Glutamatergic neuron (in vitro differentiated cells): Measurements from ENCODE around the gene SASH1. TPM values are rescaled to one million over a fixed set of nuclear protein-coding genes. Genes with fewer than 3 reads are reported as not detected.

Source experiments
- DNase-seq: peaks from one replicate; pipeline ENCODE4 v3.0.0; 2022
- H3K27ac Mint-ChIP-seq: one replicate; pipeline ENCODE4 v1.8.0; 2020; ENCODE audit warnings: mild to moderate bottlenecking, mixed read lengths, inconsistent platforms; ENCODE audit not compliant: unreplicated experiment
- H3K27me3 Mint-ChIP-seq: one replicate; pipeline ENCODE4 v1.8.0; 2020; ENCODE audit warnings: mild to moderate bottlenecking, moderate library complexity, mixed read lengths, inconsistent platforms; ENCODE audit not compliant: unreplicated experiment
- H3K36me3 Mint-ChIP-seq: one replicate; pipeline ENCODE4 v1.8.0; 2020; ENCODE audit warnings: mild to moderate bottlenecking, mixed read lengths, inconsistent platforms; ENCODE audit not compliant: unreplicated experiment
- H3K4me1 Mint-ChIP-seq: one replicate; pipeline ENCODE4 v1.8.0; 2020; ENCODE audit warnings: mild to moderate bottlenecking, low read depth, mixed read lengths, inconsistent platforms; ENCODE audit not compliant: unreplicated experiment
- H3K4me3 Mint-ChIP-seq: one replicate; pipeline ENCODE4 v1.8.0; 2020; ENCODE audit warnings: mild to moderate bottlenecking, mixed read lengths, inconsistent platforms; ENCODE audit not compliant: unreplicated experiment
- H3K9me3 Mint-ChIP-seq: one replicate; pipeline ENCODE4 v1.8.0; 2020; ENCODE audit warnings: mild to moderate bottlenecking, moderate library complexity, mixed read lengths, inconsistent platforms; ENCODE audit not compliant: unreplicated experiment
- CTCF ChIP-seq: fragments of 200-600 bp; sonication (generic); IDR thresholded peaks from one replicate; pipeline ENCODE4 v1.5.0; 2021; ENCODE audit not compliant: partially characterized antibody, unreplicated experiment
- total RNA-seq: library from RNA; stranded (reverse); fragmentation: NEBNext Ultra II Directional; extraction: Animal tissue kit (Norgen Biotek cat#: 25700); gene quantifications from one replicate; pipeline ENCODE4 v1.2.1, GENCODE V29; 2021; ENCODE audit not compliant: unreplicated experiment

The SASH1 gene
- total RNA-seq, 1 donor from 2014 or later, result 5.0 TPM

- H3K27ac Mint-ChIP-seq, result no peak overlapping the region
- H3K4me3 Mint-ChIP-seq, result no peak overlapping the region
- no peaks in the 10 kb centered on the region for H3K36me3 Mint-ChIP-seq
- no peak for TF ChIP-seq CTCF
- H3K4me1 Mint-ChIP-seq, result peaks cover 3% of the 10 kb centered on the region
- DNase-seq, result no peak
- H3K27me3 Mint-ChIP-seq, result no peaks in the 10 kb centered on the region
- H3K9me3 Mint-ChIP-seq, result no peaks in the 10 kb centered on the region
These were observed 45.9 kb upstream of the SASH1 start for GRCh38 chr6:148296771-148297170.

GRCh38 chr6:148298683-148299082 lies 44.0 kb upstream of the SASH1 start:
- Mint-ChIP-seq H3K9me3 (no peaks in the 10 kb centered on the region), H3K27ac (no peak overlapping the region), H3K4me3 (no peak overlapping the region), H3K36me3 (no peaks in the 10 kb centered on the region), H3K27me3 (no peaks in the 10 kb centered on the region), H3K4me1 (peaks cover 3% of the 10 kb centered on the region)
- DNase-seq, result no peak
- TF ChIP-seq CTCF, result no peak

GRCh38 chr6:148303616-148304015 lies 39.0 kb upstream of the SASH1 start:
- Mint-ChIP-seq H3K4me3 (no peak overlapping the region), H3K4me1 (no peaks in the 10 kb centered on the region), H3K9me3 (no peaks in the 10 kb centered on the region), H3K27ac (no peak overlapping the region), H3K36me3 (no peaks in the 10 kb centered on the region), H3K27me3 (no peaks in the 10 kb centered on the region)
- TF ChIP-seq CTCF, result no peak
- no peak for DNase-seq

DNA sequence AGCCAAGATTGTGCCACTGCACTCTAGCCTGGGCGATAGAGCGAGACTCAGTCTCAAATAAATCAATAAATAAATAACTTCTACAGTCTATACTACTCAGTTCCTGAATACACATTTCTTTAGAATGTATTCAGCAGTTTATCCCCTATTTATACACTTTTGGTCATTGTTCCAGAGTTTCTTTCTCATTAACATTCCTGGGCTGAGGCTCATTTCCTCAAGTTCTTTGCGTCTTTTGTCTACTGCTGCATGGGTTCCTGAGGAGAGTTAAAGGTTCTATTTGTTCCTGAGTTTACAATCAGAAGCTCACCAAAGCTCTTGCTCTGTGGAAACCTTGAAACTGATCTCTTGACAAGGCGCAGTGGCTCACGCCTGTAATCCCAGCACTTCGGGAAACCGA lies 37.7 kb upstream of the SASH1 start:
- H3K27ac Mint-ChIP-seq, result no peak overlapping the region
- H3K9me3 Mint-ChIP-seq, result no peaks in the 10 kb centered on the region
- no peaks in the 10 kb centered on the region for H3K4me1 Mint-ChIP-seq
- TF ChIP-seq CTCF, result no peak
- no peak overlapping the region for H3K4me3 Mint-ChIP-seq
- H3K36me3 Mint-ChIP-seq, result no peaks in the 10 kb centered on the region
- no peaks in the 10 kb centered on the region for H3K27me3 Mint-ChIP-seq
- DNase-seq, result no peak

- no peak for DNase-seq
- H3K4me3 Mint-ChIP-seq, result no peak overlapping the region
- no peaks in the 10 kb centered on the region for H3K4me1 Mint-ChIP-seq
- H3K9me3 Mint-ChIP-seq, result no peaks in the 10 kb centered on the region
- no peak overlapping the region for H3K27ac Mint-ChIP-seq
- no peaks in the 10 kb centered on the region for H3K36me3 Mint-ChIP-seq
- no peak for TF ChIP-seq CTCF
- H3K27me3 Mint-ChIP-seq, result no peaks in the 10 kb centered on the region
These were observed 36.4 kb upstream of the SASH1 start for GRCh38 chr6:148306286-148306685.
